Nephron (organoid): ENCODE measurements around the gene HCRTR2.
"Not testable (repeated sequence)": the region's sequence is repeated elsewhere in the genome, so short reads cannot be mapped to it uniquely, and the experiment has no call there.

Experiments
- H3K27ac Mint-ChIP-seq, 3 experiments: 2 replicates each; pipeline ENCODE4 v1.8.0; 2020; ENCODE audit warnings: mixed read lengths in 3 of 3, mild to moderate bottlenecking in 2 of 3, moderate library complexity in 1 of 3
- H3K27me3 Mint-ChIP-seq: 2 replicates; pipeline ENCODE4 v1.8.0; 2021; ENCODE audit warnings: low read depth, mild to moderate bottlenecking, moderate library complexity, mixed read lengths
- H3K36me3 Mint-ChIP-seq: 2 replicates; pipeline ENCODE4 v1.8.0; 2020; ENCODE audit warnings: low read depth, mixed read lengths
- H3K4me1 Mint-ChIP-seq: 2 replicates; pipeline ENCODE4 v1.8.0; 2020; ENCODE audit warnings: mixed read lengths
- H3K4me3 Mint-ChIP-seq, 3 experiments: 2 replicates each; pipeline ENCODE4 v1.8.0; 2020; ENCODE audit warnings: mild to moderate bottlenecking in 3 of 3, mixed read lengths in 3 of 3, moderate library complexity in 2 of 3
- H3K9me3 Mint-ChIP-seq: 2 replicates; pipeline ENCODE4 v1.8.0; 2020; ENCODE audit warnings: mixed read lengths
- TF ChIP-seq, protein P1 (sequence below), 3 experiments: fragments of 200-600 bp; sonication (generic); IDR thresholded peaks; one replicate each; pipeline ENCODE4 v1.5.0; 2021; ENCODE audit warnings: antibody characterized with exemption in 3 of 3; ENCODE audit not compliant: unreplicated experiment in 3 of 3

HCRTR2 gene

DNA sequence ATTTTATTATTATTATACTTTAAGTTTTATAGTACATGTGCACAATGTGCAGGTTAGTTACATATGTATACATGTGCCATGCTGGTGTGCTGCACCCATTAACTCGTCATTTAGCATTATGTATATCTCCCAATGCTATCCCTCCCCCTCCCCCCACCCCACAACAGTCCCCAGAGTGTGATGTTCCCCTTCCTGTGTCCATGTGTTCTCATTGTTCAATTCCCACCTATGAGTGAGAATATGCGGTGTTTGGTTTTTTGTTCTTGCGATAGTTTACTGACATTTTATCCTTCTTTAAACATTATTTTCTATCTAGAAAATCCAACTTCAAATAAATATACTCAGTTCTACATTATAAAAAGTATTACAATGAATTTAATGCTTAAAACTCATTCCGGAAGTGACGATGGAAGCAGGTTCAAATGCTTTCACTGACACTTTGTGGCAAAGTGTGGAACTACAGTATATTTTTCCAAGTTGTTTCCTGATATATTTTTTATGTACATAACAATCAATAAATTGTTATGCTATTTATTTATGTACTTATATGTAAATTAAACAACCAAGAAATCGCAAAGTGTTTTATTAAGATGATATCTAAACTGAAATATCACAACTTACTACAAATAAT lies 66.8 kb downstream of the HCRTR2 start:
- H3K9me3 Mint-ChIP-seq, H3K4me3 Mint-ChIP-seq, H3K36me3 Mint-ChIP-seq, H3K27ac Mint-ChIP-seq, H3K27me3 Mint-ChIP-seq: not testable (repeated sequence)
- peaks cover 10% of the 10 kb centered on the region for H3K4me1 Mint-ChIP-seq
- TF ChIP-seq, protein P1, sequence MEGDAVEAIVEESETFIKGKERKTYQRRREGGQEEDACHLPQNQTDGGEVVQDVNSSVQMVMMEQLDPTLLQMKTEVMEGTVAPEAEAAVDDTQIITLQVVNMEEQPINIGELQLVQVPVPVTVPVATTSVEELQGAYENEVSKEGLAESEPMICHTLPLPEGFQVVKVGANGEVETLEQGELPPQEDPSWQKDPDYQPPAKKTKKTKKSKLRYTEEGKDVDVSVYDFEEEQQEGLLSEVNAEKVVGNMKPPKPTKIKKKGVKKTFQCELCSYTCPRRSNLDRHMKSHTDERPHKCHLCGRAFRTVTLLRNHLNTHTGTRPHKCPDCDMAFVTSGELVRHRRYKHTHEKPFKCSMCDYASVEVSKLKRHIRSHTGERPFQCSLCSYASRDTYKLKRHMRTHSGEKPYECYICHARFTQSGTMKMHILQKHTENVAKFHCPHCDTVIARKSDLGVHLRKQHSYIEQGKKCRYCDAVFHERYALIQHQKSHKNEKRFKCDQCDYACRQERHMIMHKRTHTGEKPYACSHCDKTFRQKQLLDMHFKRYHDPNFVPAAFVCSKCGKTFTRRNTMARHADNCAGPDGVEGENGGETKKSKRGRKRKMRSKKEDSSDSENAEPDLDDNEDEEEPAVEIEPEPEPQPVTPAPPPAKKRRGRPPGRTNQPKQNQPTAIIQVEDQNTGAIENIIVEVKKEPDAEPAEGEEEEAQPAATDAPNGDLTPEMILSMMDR (IDR thresholded peaks at IDR 0.05; ENCODE audit: unreplicated experiment in 3 of 3) = peak; percentile 50 to 79 (median 64)

DNA sequence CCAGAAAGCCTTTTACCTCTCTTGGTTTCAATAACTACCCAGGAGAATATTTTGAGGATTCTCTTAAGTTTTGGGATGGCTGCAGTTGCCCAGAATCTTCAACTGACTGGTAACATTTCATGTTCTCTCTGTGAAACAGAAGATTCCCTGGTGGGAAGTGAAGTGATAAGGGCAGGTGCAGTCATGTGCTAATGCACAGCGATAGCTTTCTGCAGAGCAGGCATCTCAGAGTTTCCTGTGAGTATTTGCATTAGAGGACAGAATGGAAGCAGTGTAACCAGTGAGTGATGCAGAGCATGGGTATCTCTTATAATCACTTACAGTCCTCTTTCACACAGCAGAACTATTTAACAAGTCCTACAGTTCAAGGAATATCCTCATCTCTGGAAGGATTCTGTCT lies 76.1 kb downstream of the HCRTR2 start:
- no peak overlapping the region for H3K4me3 Mint-ChIP-seq
- TF ChIP-seq, protein P1 (IDR thresholded peaks at IDR 0.05; ENCODE audit: unreplicated experiment in 3 of 3) = no peak
- H3K9me3 Mint-ChIP-seq = no peaks in the 10 kb centered on the region
- no peaks in the 10 kb centered on the region for H3K36me3 Mint-ChIP-seq
- no peak overlapping the region for H3K27ac Mint-ChIP-seq
- peaks cover 3% of the 10 kb centered on the region for H3K27me3 Mint-ChIP-seq
- H3K4me1 Mint-ChIP-seq = no peaks in the 10 kb centered on the region

DNA sequence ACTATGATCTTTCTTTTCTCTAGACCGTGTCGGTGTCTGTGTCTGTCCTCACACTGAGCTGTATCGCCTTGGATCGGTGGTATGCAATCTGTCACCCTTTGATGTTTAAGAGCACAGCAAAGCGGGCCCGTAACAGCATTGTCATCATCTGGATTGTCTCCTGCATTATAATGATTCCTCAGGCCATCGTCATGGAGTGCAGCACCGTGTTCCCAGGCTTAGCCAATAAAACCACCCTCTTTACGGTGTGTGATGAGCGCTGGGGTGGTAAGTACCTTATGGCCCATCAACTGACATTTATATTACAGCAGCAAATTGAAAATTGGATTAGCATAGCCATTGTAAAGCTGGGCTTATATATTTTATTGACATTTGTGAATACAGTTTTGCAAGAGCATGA lies 80.8 kb downstream of the HCRTR2 start:
- Mint-ChIP-seq H3K27me3 (peaks cover 3% of the 10 kb centered on the region), H3K27ac (no peak overlapping the region), H3K36me3 (no peaks in the 10 kb centered on the region), H3K4me3 (no peak overlapping the region), H3K9me3 (no peaks in the 10 kb centered on the region), H3K4me1 (no peaks in the 10 kb centered on the region)
- TF ChIP-seq, protein P1 (IDR thresholded peaks at IDR 0.05; ENCODE audit: unreplicated experiment in 3 of 3) = no peak

DNA sequence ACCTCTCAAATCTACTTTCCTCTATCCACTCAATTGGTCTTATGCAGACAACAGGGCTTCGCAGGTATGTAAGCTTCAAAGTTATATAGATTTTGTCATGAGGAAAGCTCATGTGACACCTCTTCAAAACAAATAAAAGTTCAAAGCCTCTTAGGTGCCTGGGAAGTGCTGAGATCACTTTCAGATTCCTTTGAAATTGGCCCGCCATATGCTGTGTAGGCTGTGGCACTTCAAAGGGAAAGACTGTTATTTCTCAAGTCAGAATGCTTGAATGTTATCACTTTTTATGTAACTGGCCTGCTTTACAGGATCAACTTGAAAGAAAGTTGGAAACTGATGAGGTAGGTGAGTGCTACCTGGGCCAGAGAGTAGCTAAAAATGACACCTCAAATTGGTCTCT lies 85.9 kb downstream of the HCRTR2 start:
- Mint-ChIP-seq H3K9me3 (no peaks in the 10 kb centered on the region), H3K27me3 (peaks cover under 1% of the 10 kb centered on the region), H3K36me3 (no peaks in the 10 kb centered on the region), H3K27ac (no peak overlapping the region), H3K4me3 (no peak overlapping the region), H3K4me1 (no peaks in the 10 kb centered on the region)
- TF ChIP-seq, protein P1 (IDR thresholded peaks at IDR 0.05; ENCODE audit: unreplicated experiment in 3 of 3) = no peak

DNA sequence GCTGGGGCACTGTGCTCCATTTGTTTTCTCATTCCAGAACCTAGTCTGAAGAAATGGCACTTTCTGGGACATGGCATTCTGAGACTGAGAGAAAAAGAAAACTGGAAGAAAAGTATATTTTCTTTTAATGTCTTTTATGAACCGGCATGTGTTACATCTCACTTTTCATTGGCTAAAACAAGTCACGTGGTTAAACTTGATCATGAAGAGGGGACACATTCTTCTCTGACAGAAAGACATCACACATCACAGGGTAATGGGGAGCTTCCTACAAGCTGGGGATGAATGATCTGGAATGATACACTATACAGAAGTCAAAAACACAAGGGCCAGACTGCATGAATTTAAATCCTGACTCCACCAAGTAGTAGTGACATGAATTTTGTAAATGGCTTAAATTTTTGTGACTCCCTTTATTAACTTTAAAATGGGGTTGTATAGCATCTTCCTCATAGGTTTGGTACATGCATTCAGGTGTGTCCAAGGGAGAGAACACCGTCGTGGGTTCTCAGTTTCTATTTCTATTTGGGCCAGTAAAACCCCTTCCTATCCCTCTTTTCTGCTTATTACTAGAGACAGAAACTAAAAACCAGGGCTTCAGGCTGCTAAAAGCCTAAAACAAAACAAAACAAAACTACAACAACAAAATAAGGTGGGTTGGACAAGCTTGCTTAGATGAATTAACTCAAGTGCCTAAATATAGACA lies 91.2 kb downstream of the HCRTR2 start:
- H3K36me3 Mint-ChIP-seq = no peaks in the 10 kb centered on the region
- no peak overlapping the region for H3K4me3 Mint-ChIP-seq
- H3K4me1 Mint-ChIP-seq = no peaks in the 10 kb centered on the region
- H3K27me3 Mint-ChIP-seq = no peaks in the 10 kb centered on the region
- no peaks in the 10 kb centered on the region for H3K9me3 Mint-ChIP-seq
- no peak overlapping the region for H3K27ac Mint-ChIP-seq
- TF ChIP-seq, protein P1 (IDR thresholded peaks at IDR 0.05; ENCODE audit: unreplicated experiment in 3 of 3) = no peak

DNA sequence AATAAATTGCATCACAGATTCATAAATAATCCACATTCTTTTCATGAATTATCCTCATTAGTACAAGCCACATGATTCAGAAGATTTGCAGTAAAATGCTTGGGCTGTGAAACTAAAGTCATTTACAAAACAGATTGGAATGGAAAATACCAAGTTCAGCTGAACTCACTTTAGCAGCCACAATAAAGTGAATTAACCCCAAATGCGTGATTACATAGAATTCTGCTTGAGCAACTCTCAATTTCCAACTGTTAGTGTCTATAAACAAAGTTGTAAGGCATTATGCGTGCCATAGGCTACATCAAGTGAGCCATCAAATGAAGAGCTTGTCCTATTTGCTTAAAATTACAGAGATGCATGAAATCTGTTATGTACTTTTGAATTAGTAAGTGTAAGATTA lies 92.6 kb downstream of the HCRTR2 start:
- no peak overlapping the region for H3K27ac Mint-ChIP-seq
- no peaks in the 10 kb centered on the region for H3K36me3 Mint-ChIP-seq
- no peaks in the 10 kb centered on the region for H3K9me3 Mint-ChIP-seq
- H3K4me3 Mint-ChIP-seq = no peak overlapping the region
- TF ChIP-seq, protein P1 (IDR thresholded peaks at IDR 0.05; ENCODE audit: unreplicated experiment in 3 of 3) = no peak
- no peaks in the 10 kb centered on the region for H3K27me3 Mint-ChIP-seq
- no peaks in the 10 kb centered on the region for H3K4me1 Mint-ChIP-seq
